Hair follicular keratinocyte (primary cell): ENCODE data around the gene ERI3. TPM values are rescaled to one million over a fixed set of nuclear protein-coding genes. Genes with fewer than 3 reads are reported as not detected.

Experiments used
- total RNA-seq: library from RNA; depleted of rRNA; stranded (reverse); fragments of >200 nt; gene quantifications from 2 replicates; pipeline ENCODE4 v1.2.3, GENCODE V29; 2015

Gene ERI3, protein sequence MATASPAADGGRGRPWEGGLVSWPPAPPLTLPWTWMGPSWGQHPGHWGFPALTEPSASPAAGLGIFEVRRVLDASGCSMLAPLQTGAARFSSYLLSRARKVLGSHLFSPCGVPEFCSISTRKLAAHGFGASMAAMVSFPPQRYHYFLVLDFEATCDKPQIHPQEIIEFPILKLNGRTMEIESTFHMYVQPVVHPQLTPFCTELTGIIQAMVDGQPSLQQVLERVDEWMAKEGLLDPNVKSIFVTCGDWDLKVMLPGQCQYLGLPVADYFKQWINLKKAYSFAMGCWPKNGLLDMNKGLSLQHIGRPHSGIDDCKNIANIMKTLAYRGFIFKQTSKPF
- total RNA-seq: 76.6 and 80.5 TPM in 2 replicates

GRCh38 chr1:44354840-44355581 lies at the start of gene ERI3:
Gene ERI3 (minus strand): TSS chr1:44355257. CDS start chr1:44355026, 231 bp downstream.

DNA sequence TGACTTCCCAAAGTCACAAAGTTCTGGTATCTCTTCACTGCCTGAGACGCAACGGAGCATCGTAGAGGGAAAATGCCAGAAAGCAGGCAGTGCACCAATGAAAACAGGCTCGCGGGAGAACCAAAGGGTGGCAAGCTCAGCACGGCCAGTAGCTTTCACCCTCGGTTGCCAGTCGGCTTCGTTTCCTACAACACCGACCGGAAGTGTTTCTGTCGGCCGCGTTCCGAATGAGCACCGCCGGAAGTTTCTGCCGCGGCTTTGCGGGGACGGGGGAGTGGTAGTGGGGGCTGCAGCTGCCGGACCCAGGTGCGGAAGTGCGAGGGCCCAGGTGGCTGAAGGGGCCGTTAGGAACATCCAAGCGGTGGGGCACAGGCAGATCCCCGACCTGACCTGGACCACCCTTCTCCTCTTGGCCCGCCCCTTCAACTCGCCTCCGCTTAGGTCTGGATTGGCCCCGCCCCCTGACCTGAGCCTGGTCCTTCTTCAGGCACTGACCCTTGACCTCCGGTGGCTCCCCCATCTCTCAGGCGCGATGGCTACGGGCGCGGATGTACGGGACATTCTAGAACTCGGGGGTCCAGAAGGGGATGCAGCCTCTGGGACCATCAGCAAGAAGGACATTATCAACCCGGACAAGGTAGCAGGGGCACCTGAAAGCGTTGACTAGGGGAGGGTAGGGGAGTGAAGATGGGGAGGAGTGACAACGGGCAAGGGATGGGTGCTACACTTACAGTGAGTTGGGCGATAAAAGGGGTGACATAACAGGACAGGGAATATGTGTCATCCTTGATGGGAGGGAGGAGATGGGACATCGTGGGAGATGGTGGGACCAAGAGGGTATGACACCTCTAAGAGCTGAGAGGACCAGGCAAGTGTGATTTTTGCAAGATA lies 141.6 kb downstream of the ERI3 start, which contains the start of gene DMAP1:
TSS of gene DMAP1 (plus strand) at position 250 of the 891 bp plus-strand sequence. CDS start at position 533, 283 bp downstream.

Other genes starting within 250 kb of the ERI3 start
- gene KLF17, start 236.4 kb downstream of the ERI3 start, total RNA-seq: not detected in 2 replicates
- gene KLF18, start 213.6 kb downstream of the ERI3 start, total RNA-seq: not detected in 2 replicates
- 21.0 and 31.6 TPM in 2 replicates for gene DMAP1, start 141.8 kb downstream of the ERI3 start, total RNA-seq
- 120 and 134 TPM in 2 replicates for gene RNF220, start 50.0 kb upstream of the ERI3 start, total RNA-seq